Measurements from ENCODE around the gene ETV4. TPM values are rescaled to one million over a fixed set of nuclear protein-coding genes. Genes with fewer than 3 reads are reported as not detected.

Gene ETV4
- total and polyA plus RNA-seq, 2 of the 13 experiments (the other 11 are each of a cell fraction or from before 2014, with no cell fraction given), result 128 to 330 TPM

- ATAC-seq, result no peak
- FAIRE-seq, result no peak
- Histone ChIP-seq H2AFZ (ENCODE audit: low read length) (no peak overlapping the region), H3K27me3 (ENCODE audit: control insufficient read depth in 1 of 2, insufficient read depth in 2 of 2, low read length in 2 of 2) (peaks cover 0 to 7% of the 10 kb centered on the region in 2 experiments; a peak in 1 of 5 replicates), H3K9me3 (ENCODE audit: low read length) (no peaks in the 10 kb centered on the region), H3K4me2 (ENCODE audit: low read depth, low read length) (peak overlapping the region; percentile 95), H3K4me3 (replicated peaks in 1 of 3; ENCODE audit: insufficient read depth in 1 of 3, low read depth in 2 of 3, low read length in 3 of 3) (no peak overlapping the region), H3K4me1 (ENCODE audit: insufficient read depth, low read length) (peaks cover 74% of the 10 kb centered on the region), H3K27ac (ENCODE audit: extremely low read length, insufficient read depth, low read length) (peak overlapping the region; percentile 100), H3K36me3 (replicated peaks in 1 of 2; ENCODE audit: control insufficient read depth in 1 of 2, insufficient read depth in 2 of 2, low read length in 2 of 2) (peaks cover 0 to under 1% of the 10 kb centered on the region in 2 experiments; a peak in 2 of 5 replicates), H4K20me1 (ENCODE audit: insufficient read depth, low read length) (no peaks in the 10 kb centered on the region), H3K79me2 (ENCODE audit: insufficient read depth, low read length) (peaks cover 27% of the 10 kb centered on the region), H3K9ac (ENCODE audit: insufficient read depth, low read depth, low read length) (0 out of 2 replicates have a peak overlapping the region, but pooled peaks have one; percentile 83)
- intact Hi-C loops (cut with micrococcal nuclease; ENCODE audit: unreplicated experiment) (no loop called here), in situ Hi-C loops (cut with HindIII; ENCODE audit: extremely low pct_ligation_motif_present, low pct_unique_long_range_greater_than_20kb) (no loop called here)
- ChIA-PET POLR2A (interaction anchor here (0.8 to 28.7 kb wide), 7 partner anchors 8 to 156 kb away, joined by 3 to 1546 read pairs (median 30); no protein-coding TSS in a partner anchor), CTCF (ENCODE audit: low intra/inter-chr PET ratio, low total read pairs) (no interaction called here)
- no TSS peak for BruUV-seq (replicated peaks)
- no peak for DNase-seq (ENCODE audit: low spot score)
- TF ChIP-seq POLR2A (IDR thresholded peaks at IDR 0.05; ENCODE audit: insufficient read depth in 1 of 2, low read depth in 2 of 2, low read length in 2 of 2) (peak in 1 of 2 experiments; percentile 7; a peak in 1 of 4 replicates), IKZF5 (CRISPR knock-in tag; IDR thresholded peaks at IDR 0.05) (no peak), MAFF (IDR thresholded peaks at IDR 0.05; ENCODE audit: low read depth, low read length) (no peak), TFAP4 (IDR thresholded peaks at IDR 0.05; ENCODE audit: borderline replicate concordance, low read depth) (no peak), FOXK1 (CRISPR knock-in tag; IDR thresholded peaks at IDR 0.05; ENCODE audit: borderline replicate concordance, low read depth) (no peak), JUN (CRISPR knock-in tag; IDR thresholded peaks at IDR 0.05) (no peak), ZKSCAN8 (CRISPR knock-in tag; IDR thresholded peaks at IDR 0.05; ENCODE audit: borderline replicate concordance) (no peak), CCAR2 (optimal IDR thresholded peaks at IDR 0.05; ENCODE audit: low read depth, low read length) (no peak), TEAD3 (CRISPR knock-in tag; optimal IDR thresholded peaks at IDR 0.05; ENCODE audit: borderline replicate concordance) (no peak), HOXA3 (CRISPR knock-in tag; IDR thresholded peaks at IDR 0.05) (no peak), AKAP8 (CRISPR knock-in tag; IDR thresholded peaks at IDR 0.05) (0 out of 2 replicates have a peak, but pooled peaks have one; percentile 29), NONO (IDR thresholded peaks at IDR 0.05) (no peak), NONO (CRISPR knock-in tag; conservative IDR thresholded peaks at IDR 0.05) (no peak), REPIN1 (CRISPR knock-in tag; IDR thresholded peaks at IDR 0.05; ENCODE audit: borderline replicate concordance, low read depth) (no peak), FOSL1 (CRISPR knock-in tag; IDR thresholded peaks at IDR 0.05; ENCODE audit: borderline replicate concordance) (no peak), TERF1 (CRISPR knock-in tag; IDR thresholded peaks at IDR 0.05) (no peak), ZNF607 (CRISPR knock-in tag; IDR thresholded peaks at IDR 0.05; ENCODE audit: borderline replicate concordance) (peak; percentile 56; the same call in 1 of the 2 replicates), ELK4 (CRISPR knock-in tag; IDR thresholded peaks at IDR 0.05; ENCODE audit: borderline replicate concordance) (no peak), SNAPC5 (CRISPR knock-in tag; IDR thresholded peaks at IDR 0.05; ENCODE audit: borderline replicate concordance) (no peak), NAIF1 (CRISPR knock-in tag; IDR thresholded peaks at IDR 0.05; ENCODE audit: borderline replicate concordance) (no peak), CREBL2 (CRISPR knock-in tag; IDR thresholded peaks at IDR 0.05; ENCODE audit: borderline replicate concordance) (no peak)
These were observed 1.6 kb upstream of the ETV4 start for GRCh38 chr17:43547659-43548256.
